Osteoblast (primary cell): Measurements from ENCODE around the gene MTURN. TPM values are rescaled to one million over a fixed set of nuclear protein-coding genes. Genes with fewer than 3 reads are reported as not detected.

Experiments
- DNase-seq: peaks from one replicate; pipeline ENCODE4 v3.0.0; 2011; ENCODE audit warnings: low spot score, mixed read lengths; ENCODE audit not compliant: insufficient read length; ENCODE audit errors: missing footprints
- H2AFZ ChIP-seq: 2 replicates; pipeline ENCODE4 v1.6.0; 2011; ENCODE audit warnings: mild to moderate bottlenecking, low read length
- H3K27ac ChIP-seq: 2 replicates; pipeline ENCODE4 v1.5.1; 2011; ENCODE audit warnings: mild to moderate bottlenecking, low read depth, low read length, moderate library complexity
- H3K27me3 ChIP-seq: 2 replicates; pipeline ENCODE4 v1.6.0; 2012; ENCODE audit warnings: mild to moderate bottlenecking, control low read depth, inconsistent platforms, low read length, moderate library complexity; ENCODE audit not compliant: insufficient read depth
- H3K36me3 ChIP-seq: 2 replicates; pipeline ENCODE4 v1.5.1; 2011; ENCODE audit warnings: mild to moderate bottlenecking, low read length, control low read depth, moderate library complexity; ENCODE audit not compliant: insufficient read depth
- H3K4me1 ChIP-seq: 2 replicates; pipeline ENCODE4 v1.5.1; 2011; ENCODE audit warnings: mild to moderate bottlenecking, low read length, control low read depth, moderate library complexity; ENCODE audit not compliant: insufficient read depth
- H3K4me2 ChIP-seq: 2 replicates; pipeline ENCODE4 v1.6.0; 2011; ENCODE audit warnings: mild to moderate bottlenecking, low read length; ENCODE audit not compliant: insufficient read depth
- H3K4me3 ChIP-seq: fragments of 200-600 bp; sonication (generic); 3 replicates; pipeline ENCODE4 v1.5.1; 2012; ENCODE audit warnings: mild to moderate bottlenecking, low read length, inconsistent platforms; ENCODE audit not compliant: insufficient read depth
- H3K79me2 ChIP-seq: 2 replicates; pipeline ENCODE4 v1.6.0; 2012; ENCODE audit warnings: mild to moderate bottlenecking, low read length, control low read depth, inconsistent platforms; ENCODE audit not compliant: insufficient read depth
- H3K9me3 ChIP-seq: 2 replicates; pipeline ENCODE4 v1.5.1; 2011; ENCODE audit warnings: low read depth, low read length, control low read depth
- H4K20me1 ChIP-seq: 2 replicates; pipeline ENCODE4 v1.6.0; 2012; ENCODE audit warnings: mild to moderate bottlenecking, low read length, control low read depth; ENCODE audit not compliant: insufficient read depth
- total RNA-seq: library from RNA; depleted of rRNA; stranded (reverse); fragments of >200 nt; gene quantifications from 2 replicates; pipeline ENCODE4 v1.2.3, GENCODE V29; 2012
- TF ChIP-seq, protein P1 (sequence below): IDR thresholded peaks from 2 replicates; pipeline ENCODE4 v1.5.1; 2011; ENCODE audit warnings: mild to moderate bottlenecking, low read depth, low read length, moderate library complexity; ENCODE audit errors: extremely low read depth

The MTURN gene
- total RNA-seq, 1 donor, result 31.1 TPM

DNA sequence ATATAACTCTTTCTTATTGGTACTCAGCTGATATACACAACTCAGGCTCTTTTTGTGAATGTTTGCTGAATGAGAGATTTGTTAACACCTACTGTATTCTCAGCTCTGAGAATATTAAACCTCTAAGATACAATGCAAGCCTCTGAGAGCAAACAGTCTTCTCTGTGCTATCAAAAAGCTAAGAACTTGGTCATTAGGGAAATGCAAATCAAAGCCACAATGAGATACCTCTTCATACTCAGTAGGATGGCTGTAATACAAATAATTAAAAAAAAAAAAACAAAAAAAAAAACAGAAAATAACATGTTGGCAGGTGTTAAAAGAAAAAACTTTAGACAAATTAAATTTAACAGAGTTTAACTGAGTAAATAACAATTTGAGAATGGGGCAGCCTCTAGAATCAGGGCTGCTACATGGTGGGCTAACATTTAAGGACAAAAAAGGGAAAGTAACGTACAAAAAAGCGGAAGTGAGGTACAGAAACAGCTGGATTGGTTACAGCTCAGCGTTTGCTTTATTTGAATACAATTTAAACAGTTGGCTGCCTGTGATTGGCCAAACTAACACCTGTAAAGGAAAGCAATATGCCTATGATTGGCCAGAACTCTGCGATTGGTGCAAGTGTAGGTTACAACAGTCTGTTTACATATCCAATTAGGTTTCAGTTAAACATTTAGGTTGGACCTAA, 14.8 kb upstream of the MTURN start:
- Histone ChIP-seq H3K36me3 (no peaks in the 10 kb centered on the region), H3K4me1 (peaks cover 8% of the 10 kb centered on the region), H3K4me2 (no peak overlapping the region), H3K27me3 (no peaks in the 10 kb centered on the region), H3K4me3 (no peak overlapping the region), H3K79me2 (no peaks in the 10 kb centered on the region), H2AFZ (no peak overlapping the region), H3K9me3 (no peaks in the 10 kb centered on the region), H4K20me1 (no peaks in the 10 kb centered on the region), H3K27ac (no peak overlapping the region)
- no peak for DNase-seq
- TF ChIP-seq, protein P1, sequence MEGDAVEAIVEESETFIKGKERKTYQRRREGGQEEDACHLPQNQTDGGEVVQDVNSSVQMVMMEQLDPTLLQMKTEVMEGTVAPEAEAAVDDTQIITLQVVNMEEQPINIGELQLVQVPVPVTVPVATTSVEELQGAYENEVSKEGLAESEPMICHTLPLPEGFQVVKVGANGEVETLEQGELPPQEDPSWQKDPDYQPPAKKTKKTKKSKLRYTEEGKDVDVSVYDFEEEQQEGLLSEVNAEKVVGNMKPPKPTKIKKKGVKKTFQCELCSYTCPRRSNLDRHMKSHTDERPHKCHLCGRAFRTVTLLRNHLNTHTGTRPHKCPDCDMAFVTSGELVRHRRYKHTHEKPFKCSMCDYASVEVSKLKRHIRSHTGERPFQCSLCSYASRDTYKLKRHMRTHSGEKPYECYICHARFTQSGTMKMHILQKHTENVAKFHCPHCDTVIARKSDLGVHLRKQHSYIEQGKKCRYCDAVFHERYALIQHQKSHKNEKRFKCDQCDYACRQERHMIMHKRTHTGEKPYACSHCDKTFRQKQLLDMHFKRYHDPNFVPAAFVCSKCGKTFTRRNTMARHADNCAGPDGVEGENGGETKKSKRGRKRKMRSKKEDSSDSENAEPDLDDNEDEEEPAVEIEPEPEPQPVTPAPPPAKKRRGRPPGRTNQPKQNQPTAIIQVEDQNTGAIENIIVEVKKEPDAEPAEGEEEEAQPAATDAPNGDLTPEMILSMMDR, result no peak

DNA sequence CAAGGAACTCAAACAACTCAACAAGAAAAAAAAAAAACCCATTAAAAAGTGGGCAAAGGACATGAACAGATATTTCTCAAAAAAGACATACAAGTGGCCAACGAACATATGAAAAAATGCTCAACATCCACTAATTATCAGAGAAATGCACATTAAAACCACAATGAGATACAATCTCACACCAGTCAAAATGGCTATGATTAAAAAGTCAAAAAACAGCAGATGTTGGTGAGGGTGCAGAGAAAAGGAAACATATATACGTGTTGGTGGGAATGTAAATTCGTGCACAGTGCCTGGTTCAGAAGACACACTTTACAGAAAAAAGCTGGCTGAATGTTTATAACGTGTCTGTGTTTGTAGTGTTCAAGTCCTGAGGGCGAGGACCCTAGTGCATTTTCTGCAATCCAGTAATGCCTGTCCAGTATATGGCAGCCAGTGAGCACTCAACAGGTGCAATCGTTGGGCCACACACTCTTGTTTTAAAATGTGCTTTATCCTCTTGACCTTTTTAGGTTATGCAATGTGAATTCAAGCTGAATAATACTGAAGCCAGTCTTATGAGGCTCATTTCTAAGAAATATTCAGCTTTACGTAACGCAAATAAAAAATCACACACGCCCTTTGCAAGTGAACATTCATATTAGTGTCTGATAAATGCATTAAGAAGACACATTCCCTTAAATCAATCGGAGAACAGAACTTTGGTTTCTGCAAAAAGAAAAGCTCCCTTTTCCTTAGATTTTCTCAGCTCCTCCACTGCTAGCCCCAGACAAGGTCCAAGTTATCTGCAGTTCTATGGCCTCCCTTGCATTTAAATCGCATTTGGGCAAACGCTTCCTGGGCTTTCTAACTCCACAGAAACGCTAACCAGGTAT, 813 bp upstream of the MTURN start:
- Histone ChIP-seq H4K20me1 (no peaks in the 10 kb centered on the region), H3K9me3 (no peaks in the 10 kb centered on the region), H3K36me3 (no peaks in the 10 kb centered on the region), H3K4me1 (peaks cover 7% of the 10 kb centered on the region), H3K27me3 (peaks cover 2% of the 10 kb centered on the region), H3K27ac (peak overlapping the region; percentile 40), H3K4me2 (peak overlapping the region; percentile 91), H3K79me2 (peaks cover 14% of the 10 kb centered on the region), H2AFZ (peak overlapping the region; percentile 83), H3K4me3 (peak overlapping the region; percentile 86)
- DNase-seq, result no peak
- TF ChIP-seq, protein P1, result no peak

DNA sequence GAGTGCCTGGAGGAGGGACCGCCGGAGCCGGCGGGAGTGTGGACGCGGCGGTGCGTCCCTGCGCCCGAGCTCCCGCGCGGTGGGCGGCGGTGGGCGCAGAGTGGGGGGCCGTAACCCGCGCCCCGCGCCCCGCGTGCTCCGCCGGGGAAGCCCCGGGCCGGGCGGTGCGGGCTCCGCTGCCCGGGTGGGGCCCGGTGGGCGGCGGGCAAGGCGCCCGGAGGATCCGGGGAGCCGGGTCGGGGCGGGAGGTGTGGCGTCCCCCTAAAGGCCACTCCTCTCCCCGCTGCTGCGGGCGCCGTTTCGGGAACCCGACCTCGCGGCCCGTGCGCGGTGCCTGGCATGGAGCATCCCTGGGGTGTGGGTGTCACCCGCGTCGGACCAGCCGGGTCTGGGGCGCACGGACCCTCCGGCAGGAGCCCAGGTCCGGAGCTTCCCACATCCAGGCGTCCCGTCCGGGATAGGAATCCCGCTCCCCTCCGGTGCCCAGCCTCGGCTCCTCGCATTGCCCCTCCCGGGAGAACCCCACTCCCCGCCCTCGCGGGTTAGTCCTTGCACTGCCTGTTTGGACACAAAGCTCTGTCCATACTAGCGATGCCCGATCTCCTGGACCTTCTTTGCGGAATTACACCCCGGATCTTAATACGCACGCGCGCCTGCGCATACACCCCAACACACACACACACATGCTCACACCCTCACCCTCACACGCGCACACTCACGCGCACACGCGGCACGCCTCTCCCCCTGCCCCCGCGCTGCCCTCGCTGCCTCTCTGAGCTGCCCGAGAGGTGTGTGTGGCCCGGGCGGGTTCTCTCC, 723 bp downstream of the MTURN start:
- peak overlapping the region; percentile 85 for H3K4me2 ChIP-seq
- H4K20me1 ChIP-seq, result peaks cover 3% of the 10 kb centered on the region
- peaks cover 2% of the 10 kb centered on the region for H3K27me3 ChIP-seq
- H3K4me1 ChIP-seq, result peaks cover 7% of the 10 kb centered on the region
- no peaks in the 10 kb centered on the region for H3K36me3 ChIP-seq
- peak overlapping the region; percentile 86 for H3K4me3 ChIP-seq
- H3K27ac ChIP-seq, result peak overlapping the region; percentile 50
- peaks cover 22% of the 10 kb centered on the region for H3K79me2 ChIP-seq
- DNase-seq, result peak; percentile 95
- peak overlapping the region; percentile 88 for H2AFZ ChIP-seq
- TF ChIP-seq, protein P1, result no peak
- H3K9me3 ChIP-seq, result no peaks in the 10 kb centered on the region
